Lower lobe of right lung (tissue), 2 donors: ENCODE data around the gene GALNT12. TPM values are rescaled to one million over a fixed set of nuclear protein-coding genes. Genes with fewer than 3 reads are reported as not detected.

ENCODE experiments used
- ATAC-seq, 2 donors: fragments of 200-7000 bp; cut with Tn5 transposase; one replicate each; pipeline ENCODE4 v1.9.1; 2020 to 2022; ENCODE audit warnings: mild to moderate bottlenecking in 2 of 2, moderate library complexity in 2 of 2
- DNase-seq: peaks from one replicate; pipeline ENCODE4 v3.0.0-alpha.2; 2020
- H3K27ac ChIP-seq: fragments of 200-600 bp; one replicate; pipeline ENCODE4 v1.8.0; 2022
- H3K27me3 ChIP-seq: fragments of 200-600 bp; one replicate; pipeline ENCODE4 v1.8.0; 2022; ENCODE audit warnings: low read depth
- H3K36me3 ChIP-seq: fragments of 200-600 bp; one replicate; pipeline ENCODE4 v1.8.0; 2022; ENCODE audit warnings: mild to moderate bottlenecking
- H3K4me1 ChIP-seq: fragments of 200-600 bp; one replicate; pipeline ENCODE4 v1.8.0; 2022
- H3K4me3 ChIP-seq: fragments of 200-600 bp; one replicate; pipeline ENCODE4 v1.8.0; 2022; ENCODE audit warnings: mild to moderate bottlenecking
- H3K9me3 ChIP-seq: fragments of 200-600 bp; one replicate; pipeline ENCODE4 v1.8.0; 2022
- intact Hi-C: fragments of 100-400 bp; cut with DNase I; formaldehyde crosslinking; loops from one replicate; pipeline ENCODE4 v1.11.0; 2022
- total RNA-seq: library from RNA; stranded (reverse); fragmentation: NEBNext Ultra II Directional; extraction: Animal tissue kit (Norgen Biotek cat#: 25700); gene quantifications from one replicate; pipeline ENCODE4 v1.2.1, GENCODE V29; 2021
- TF ChIP-seq, protein P1 (sequence below): fragments of 200-600 bp; IDR thresholded peaks from one replicate; pipeline ENCODE4 v1.8.0; 2022; ENCODE audit warnings: antibody characterized with exemption, mild to moderate bottlenecking
- donor health status: DM: no; HTN: yes; CAD: no; lungs with severe emphysema.

GALNT12 gene
- total RNA-seq, 1 donor from 2014 or later, result 23.2 TPM

DNA sequence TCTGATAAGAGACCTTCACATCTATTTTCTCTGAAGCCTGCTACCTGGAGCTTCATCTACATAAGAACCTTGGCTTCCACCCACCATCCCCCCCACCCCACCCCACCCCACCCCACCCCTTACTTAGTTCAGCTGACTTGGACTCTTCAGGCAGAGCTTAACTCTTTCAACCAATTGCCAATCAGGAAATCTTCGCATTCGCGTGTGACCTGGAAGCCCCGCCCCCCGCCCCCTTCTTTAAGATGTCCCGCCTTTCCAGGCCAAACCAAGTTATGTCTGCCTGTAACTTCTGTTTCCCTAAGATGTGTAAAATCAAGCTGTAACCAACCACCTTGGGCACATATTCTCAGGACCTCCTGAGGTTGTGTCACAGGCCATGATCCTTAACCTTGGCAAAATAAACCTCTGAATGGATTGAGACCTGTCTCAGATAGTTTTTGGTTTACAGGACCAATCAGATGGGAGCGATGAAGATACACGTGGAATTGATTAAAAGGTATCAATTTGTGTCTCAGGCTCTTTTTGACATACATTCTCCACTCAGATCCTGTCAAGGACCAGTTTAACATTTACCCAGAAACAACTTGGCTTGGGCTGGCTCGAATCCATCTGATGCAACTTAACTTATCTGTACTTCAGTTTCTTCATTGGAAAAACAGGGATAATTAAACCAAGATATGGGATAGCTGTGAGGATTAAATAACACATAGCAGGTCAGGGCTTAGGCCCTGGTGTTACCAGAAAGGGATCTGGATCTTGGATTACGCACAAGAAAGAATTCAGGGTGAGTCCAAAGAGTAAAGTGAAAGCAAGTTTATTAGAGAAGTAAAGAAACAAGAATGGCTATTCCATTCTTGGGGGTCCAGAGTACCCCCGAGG, 43.6 kb downstream of the GALNT12 start:
- Histone ChIP-seq H3K4me3 (no peak overlapping the region), H3K27ac (no peak overlapping the region), H3K9me3 (no peaks in the 10 kb centered on the region), H3K27me3 (no peaks in the 10 kb centered on the region), H3K36me3 (no peaks in the 10 kb centered on the region), H3K4me1 (no peaks in the 10 kb centered on the region)
- intact Hi-C loops, result no loop called here
- ATAC-seq (no peak), DNase-seq (no peak)
- TF ChIP-seq, protein P1, sequence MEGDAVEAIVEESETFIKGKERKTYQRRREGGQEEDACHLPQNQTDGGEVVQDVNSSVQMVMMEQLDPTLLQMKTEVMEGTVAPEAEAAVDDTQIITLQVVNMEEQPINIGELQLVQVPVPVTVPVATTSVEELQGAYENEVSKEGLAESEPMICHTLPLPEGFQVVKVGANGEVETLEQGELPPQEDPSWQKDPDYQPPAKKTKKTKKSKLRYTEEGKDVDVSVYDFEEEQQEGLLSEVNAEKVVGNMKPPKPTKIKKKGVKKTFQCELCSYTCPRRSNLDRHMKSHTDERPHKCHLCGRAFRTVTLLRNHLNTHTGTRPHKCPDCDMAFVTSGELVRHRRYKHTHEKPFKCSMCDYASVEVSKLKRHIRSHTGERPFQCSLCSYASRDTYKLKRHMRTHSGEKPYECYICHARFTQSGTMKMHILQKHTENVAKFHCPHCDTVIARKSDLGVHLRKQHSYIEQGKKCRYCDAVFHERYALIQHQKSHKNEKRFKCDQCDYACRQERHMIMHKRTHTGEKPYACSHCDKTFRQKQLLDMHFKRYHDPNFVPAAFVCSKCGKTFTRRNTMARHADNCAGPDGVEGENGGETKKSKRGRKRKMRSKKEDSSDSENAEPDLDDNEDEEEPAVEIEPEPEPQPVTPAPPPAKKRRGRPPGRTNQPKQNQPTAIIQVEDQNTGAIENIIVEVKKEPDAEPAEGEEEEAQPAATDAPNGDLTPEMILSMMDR, result no peak

DNA sequence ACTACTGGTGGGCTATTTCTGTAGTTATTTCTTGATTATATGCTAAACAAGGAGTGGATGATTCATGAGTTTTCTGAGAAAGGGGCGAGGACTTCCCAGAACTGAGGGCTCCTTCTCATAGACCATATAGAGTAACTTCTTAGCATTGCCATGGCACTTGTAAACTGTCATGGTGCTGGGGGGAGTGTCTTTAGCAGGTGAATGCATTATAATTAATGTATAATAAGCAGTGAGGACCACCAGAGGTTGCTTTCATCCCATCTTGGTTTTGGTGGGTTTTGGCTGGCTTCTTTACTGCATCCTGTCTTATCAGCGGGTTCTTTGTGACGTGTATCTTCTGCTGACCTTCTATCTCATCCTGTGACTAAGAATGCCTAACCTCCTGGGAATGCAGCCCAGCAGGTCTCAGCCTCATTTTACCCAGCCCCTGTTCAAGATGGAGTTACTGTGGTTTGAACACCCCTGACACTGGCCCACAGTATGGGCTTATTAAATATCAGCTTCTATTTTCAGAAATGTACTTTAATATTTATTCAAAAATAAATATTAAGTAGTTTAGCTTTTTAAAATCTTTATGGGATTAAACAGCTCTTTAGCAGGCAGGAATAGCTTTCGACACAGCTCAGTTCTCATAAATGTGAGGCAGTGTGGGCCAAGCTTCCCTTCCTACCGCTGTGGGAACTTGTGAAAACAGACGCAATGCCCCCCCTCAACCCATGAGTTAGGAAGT, 44.4 kb downstream of the GALNT12 start:
- no peak for DNase-seq
- TF ChIP-seq, protein P1, result no peak
- H3K4me1 ChIP-seq, result no peaks in the 10 kb centered on the region
- no peaks in the 10 kb centered on the region for H3K27me3 ChIP-seq
- H3K9me3 ChIP-seq, result no peaks in the 10 kb centered on the region
- no peak for ATAC-seq
- no peak overlapping the region for H3K4me3 ChIP-seq
- intact Hi-C loops, result no loop called here
- no peaks in the 10 kb centered on the region for H3K36me3 ChIP-seq
- no peak overlapping the region for H3K27ac ChIP-seq

DNA sequence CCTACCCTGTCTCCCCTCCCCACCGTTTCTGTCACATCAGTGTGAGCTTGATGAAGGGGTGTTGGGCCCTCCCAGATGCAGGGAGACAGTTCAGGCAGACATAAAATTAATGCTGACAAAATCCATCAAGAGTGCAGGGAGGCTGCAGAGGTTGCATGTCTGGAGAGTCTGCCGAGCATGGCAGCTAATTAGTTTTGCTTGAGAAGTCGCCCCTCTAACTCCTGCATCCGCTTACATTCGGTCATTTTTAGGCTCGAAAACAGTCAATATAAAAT, 44.9 kb downstream of the GALNT12 start:
- DNase-seq (no peak), ATAC-seq (no peak)
- H3K9me3 ChIP-seq, result no peaks in the 10 kb centered on the region
- H3K4me3 ChIP-seq, result no peak overlapping the region
- H3K27ac ChIP-seq, result no peak overlapping the region
- no peaks in the 10 kb centered on the region for H3K36me3 ChIP-seq
- H3K27me3 ChIP-seq, result no peaks in the 10 kb centered on the region
- TF ChIP-seq, protein P1, result no peak
- no peaks in the 10 kb centered on the region for H3K4me1 ChIP-seq
- intact Hi-C loops, result no loop called here

DNA sequence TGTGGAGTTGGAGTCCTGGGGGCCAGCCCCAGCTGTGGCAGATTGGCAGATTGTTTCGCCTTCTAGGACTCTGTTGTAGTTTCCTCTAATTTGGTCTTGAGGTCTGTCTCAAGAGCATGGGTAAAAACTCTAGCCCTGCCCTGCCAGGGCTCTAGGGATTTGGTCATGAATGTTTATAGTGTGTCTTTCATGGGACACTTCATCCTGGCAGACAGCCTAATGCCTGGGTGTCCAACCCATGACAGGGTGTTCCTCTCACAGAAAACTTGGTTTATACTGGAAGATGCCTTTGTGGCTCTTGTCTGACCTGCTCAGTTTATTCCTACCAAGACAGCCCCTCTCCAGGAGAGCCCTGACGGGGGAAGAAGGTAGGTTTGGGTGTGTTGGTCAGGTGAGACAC, 45.5 kb downstream of the GALNT12 start:
- Histone ChIP-seq H3K4me3 (no peak overlapping the region), H3K4me1 (no peaks in the 10 kb centered on the region), H3K27me3 (no peaks in the 10 kb centered on the region), H3K9me3 (no peaks in the 10 kb centered on the region), H3K27ac (no peak overlapping the region), H3K36me3 (no peaks in the 10 kb centered on the region)
- intact Hi-C loops, result no loop called here
- TF ChIP-seq, protein P1, result no peak
- ATAC-seq, result no peak
- no peak for DNase-seq

DNA sequence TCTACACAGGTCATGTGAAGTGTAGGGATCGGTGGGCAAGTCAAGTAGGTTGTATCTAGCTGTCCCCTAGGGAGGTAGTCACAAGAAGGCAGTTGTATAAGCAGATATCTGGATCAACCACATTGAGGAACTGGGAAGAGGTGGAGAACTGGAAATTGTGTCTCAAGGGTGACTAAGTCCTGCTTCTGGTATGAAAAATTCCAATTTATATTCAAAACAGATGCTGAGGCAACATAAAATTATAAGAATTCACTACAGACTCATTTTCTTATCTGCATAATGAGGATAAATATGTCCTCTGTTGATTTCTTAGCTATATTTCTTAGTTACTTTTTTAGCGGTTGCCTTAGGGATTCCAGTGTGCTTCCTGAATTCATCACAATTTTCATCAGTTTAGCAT, 46.8 kb downstream of the GALNT12 start:
- no peak for DNase-seq

More for the DNA sequence above, 46.8 kb downstream of the GALNT12 start:
- no peak for ATAC-seq
- H3K4me3 ChIP-seq, result no peak overlapping the region
- no peak overlapping the region for H3K27ac ChIP-seq
- H3K27me3 ChIP-seq, result no peaks in the 10 kb centered on the region
- H3K9me3 ChIP-seq, result no peaks in the 10 kb centered on the region
- TF ChIP-seq, protein P1, result no peak
- intact Hi-C loops, result no loop called here
- H3K36me3 ChIP-seq, result no peaks in the 10 kb centered on the region
- H3K4me1 ChIP-seq, result no peaks in the 10 kb centered on the region
